OCI-LY1 (cell line): ENCODE data around the gene SH2D6.

Source experiments
- H2AFZ ChIP-seq: fragments of 200-600 bp; sonication (generic), shearing (Covaris generic); 2 replicates; pipeline ENCODE4 v1.6.0; 2014; ENCODE audit warnings: antibody characterized with exemption, mild to moderate bottlenecking, low read length
- H3F3A ChIP-seq: fragments of 200-600 bp; sonication (generic), shearing (Covaris generic); 2 replicates; pipeline ENCODE4 v1.6.0; 2014; ENCODE audit warnings: mild to moderate bottlenecking, antibody characterized with exemption, low read length, moderate library complexity; ENCODE audit not compliant: insufficient read depth
- H3K27ac ChIP-seq: fragments of 200-600 bp; sonication (generic); 2 replicates; pipeline ENCODE4 v1.5.1; 2014; ENCODE audit warnings: low read length, mixed run types, mild to moderate bottlenecking, low read depth; ENCODE audit not compliant: poor library complexity, severe bottlenecking
- H3K27me3 ChIP-seq: fragments of 200-600 bp; sonication (generic); 2 replicates; pipeline ENCODE4 v1.6.0; 2014; ENCODE audit warnings: antibody characterized with exemption, mild to moderate bottlenecking, low read length, moderate library complexity; ENCODE audit not compliant: insufficient read depth
- H3K36me3 ChIP-seq: fragments of 200-600 bp; sonication (generic); 2 replicates; pipeline ENCODE4 v1.6.1; 2014; ENCODE audit warnings: mild to moderate bottlenecking, antibody characterized with exemption, low read length, moderate library complexity, mixed read lengths; ENCODE audit not compliant: insufficient read depth
- H3K4me1 ChIP-seq: fragments of 200-600 bp; sonication (generic); 2 replicates; pipeline ENCODE4 v1.5.1; 2014; ENCODE audit warnings: mild to moderate bottlenecking, low read length, moderate library complexity; ENCODE audit not compliant: insufficient read depth, severe bottlenecking
- H3K4me2 ChIP-seq: fragments of 200-600 bp; sonication (generic), shearing (Covaris generic); 2 replicates; pipeline ENCODE4 v1.6.1; 2014; ENCODE audit warnings: low read length
- H3K4me3 ChIP-seq: fragments of 200-600 bp; sonication (generic); 2 replicates; pipeline ENCODE4 v1.5.1; 2014; ENCODE audit warnings: low read length, low read depth, mild to moderate bottlenecking, mixed read lengths; ENCODE audit not compliant: poor library complexity, severe bottlenecking
- H3K79me2 ChIP-seq: fragments of 200-600 bp; shearing (Covaris generic); 2 replicates; pipeline ENCODE4 v1.6.1; 2016; ENCODE audit warnings: mixed run types, low read length, mixed read lengths; ENCODE audit not compliant: insufficient read depth
- H3K9ac ChIP-seq: fragments of 200-600 bp; sonication (generic), shearing (Covaris generic); 2 replicates; pipeline ENCODE4 v1.6.1; 2014; ENCODE audit warnings: mild to moderate bottlenecking, low read length, mixed read lengths
- H3K9me2 ChIP-seq: fragments of 200-600 bp; sonication (generic), shearing (Covaris generic); 2 replicates; pipeline ENCODE4 v1.6.1; 2014; ENCODE audit warnings: low read depth, mild to moderate bottlenecking, low read length, mixed read lengths
- H3K9me3 ChIP-seq: fragments of 200-600 bp; shearing (Covaris generic); 2 replicates; pipeline ENCODE4 v1.6.1; 2014; ENCODE audit warnings: low read length, mixed read lengths
- H4K20me1 ChIP-seq: fragments of 200-600 bp; sonication (generic), shearing (Covaris generic); 2 replicates; pipeline ENCODE4 v1.6.0; 2016; ENCODE audit warnings: mild to moderate bottlenecking, low read length; ENCODE audit not compliant: insufficient read depth
- CTCF ChIP-seq: fragments of 200-600 bp; sonication (generic), shearing (Covaris generic); IDR thresholded peaks from 2 replicates; pipeline ENCODE4 v1.5.1; 2017; ENCODE audit warnings: mild to moderate bottlenecking, antibody characterized with exemption, low read length, moderate library complexity, mixed read lengths
- EZH2 ChIP-seq: fragments of 200-600 bp; sonication (generic), shearing (Covaris generic); IDR thresholded peaks from 2 replicates; pipeline ENCODE4 v1.8.0; 2017; ENCODE audit warnings: borderline replicate concordance, mixed run types, mild to moderate bottlenecking, antibody characterized with exemption, low read length, moderate library complexity, mixed read lengths

The SH2D6 gene

GRCh38 chr2:85395912-85396475 is 22.5 kb upstream of the SH2D6 start:
- Histone ChIP-seq H3K9me2 (no peaks in the 10 kb centered on the region), H3K79me2 (no peaks in the 10 kb centered on the region), H2AFZ (no peak overlapping the region), H3K4me2 (no peak overlapping the region), H3K36me3 (no peaks in the 10 kb centered on the region), H3K27me3 (no peaks in the 10 kb centered on the region), H4K20me1 (no peaks in the 10 kb centered on the region), H3K4me3 (no peak overlapping the region), H3K27ac (no peak overlapping the region), H3K9ac (no peak overlapping the region), H3F3A (no peaks in the 10 kb centered on the region), H3K4me1 (peaks cover 13% of the 10 kb centered on the region), H3K9me3 (no peaks in the 10 kb centered on the region)
- TF ChIP-seq CTCF (no peak), EZH2 (no peak)

GRCh38 chr2:85396531-85397470 is 21.7 kb upstream of the SH2D6 start:
- no peaks in the 10 kb centered on the region for H3K9me2 ChIP-seq

GRCh38 chr2:85397925-85398331 is 20.6 kb upstream of the SH2D6 start:
- Histone ChIP-seq H3K27ac (no peak overlapping the region), H3K9ac (no peak overlapping the region), H3K4me3 (no peak overlapping the region), H3K4me2 (no peak overlapping the region), H2AFZ (no peak overlapping the region), H4K20me1 (no peaks in the 10 kb centered on the region), H3K79me2 (no peaks in the 10 kb centered on the region), H3K9me3 (no peaks in the 10 kb centered on the region), H3K27me3 (no peaks in the 10 kb centered on the region), H3K4me1 (no peaks in the 10 kb centered on the region), H3K9me2 (no peaks in the 10 kb centered on the region), H3K36me3 (no peaks in the 10 kb centered on the region), H3F3A (no peaks in the 10 kb centered on the region)
- TF ChIP-seq CTCF, result no peak
- no peak for TF ChIP-seq EZH2

More at GRCh38 chr2:85396531-85397470, 21.7 kb upstream of the SH2D6 start:
- TF ChIP-seq CTCF (no peak), EZH2 (no peak)
- Histone ChIP-seq H3K4me1 (peaks cover 11% of the 10 kb centered on the region), H3F3A (no peaks in the 10 kb centered on the region), H3K79me2 (no peaks in the 10 kb centered on the region), H3K36me3 (no peaks in the 10 kb centered on the region), H4K20me1 (no peaks in the 10 kb centered on the region), H3K27me3 (no peaks in the 10 kb centered on the region), H3K4me3 (no peak overlapping the region), H3K4me2 (no peak overlapping the region), H2AFZ (no peak overlapping the region), H3K9ac (no peak overlapping the region), H3K27ac (no peak overlapping the region), H3K9me3 (no peaks in the 10 kb centered on the region)
